Activated CD8-positive, alpha-beta T cell treated with anti-CD3 and anti-CD28 coated beads, Interleukin-2, amount 10 ng/mL, durations not matched to agents 7 days and 5 days (primary cell): ENCODE measurements around the gene AGAP1. TPM values are rescaled to one million over a fixed set of nuclear protein-coding genes. Genes with fewer than 3 reads are reported as not detected.

Experiments
- ATAC-seq: fragments of 150-1000 bp; cut with Tn5 transposase; one replicate; pipeline ENCODE4 v1.10.0; 2021; ENCODE audit warnings: moderate library complexity
- CTCF ChIA-PET: fragments of 350-600 bp; sonication (Branson Sonifier 250); formaldehyde crosslinking; loops from one replicate; lab custom pipeline; 2021; ENCODE audit warnings: antibody characterized with exemption; lab: Charles Lee
- POLR2A ChIA-PET: fragments of 350-600 bp; sonication (Branson Sonifier 250); formaldehyde crosslinking; loops from one replicate; lab custom pipeline; 2021; ENCODE audit warnings: antibody characterized with exemption; lab: Charles Lee
- DNase-seq: peaks from one replicate; pipeline ENCODE4 v3.0.0-alpha.2; 2020
- H3K27ac Mint-ChIP-seq: one replicate; pipeline ENCODE4 v1.8.0; 2021; ENCODE audit warnings: mild to moderate bottlenecking, mixed read lengths
- H3K27me3 Mint-ChIP-seq: one replicate; pipeline ENCODE4 v1.8.0; 2021; ENCODE audit warnings: low read depth, mixed read lengths
- H3K36me3 Mint-ChIP-seq: one replicate; pipeline ENCODE4 v1.8.0; 2021; ENCODE audit warnings: low read depth, mixed read lengths
- H3K4me1 Mint-ChIP-seq: one replicate; pipeline ENCODE4 v1.8.0; 2021; ENCODE audit warnings: low read depth, mixed read lengths
- H3K4me3 Mint-ChIP-seq: one replicate; pipeline ENCODE4 v1.8.0; 2021; ENCODE audit warnings: mild to moderate bottlenecking, mixed read lengths
- H3K9me3 Mint-ChIP-seq: one replicate; pipeline ENCODE4 v1.8.0; 2022; ENCODE audit warnings: mixed read lengths; ENCODE audit not compliant: insufficient read depth
- total RNA-seq, 2 experiments: library from RNA; stranded (reverse); gene quantifications; one replicate each; pipeline ENCODE4 v1.2.3, GENCODE V29; 2021

Gene AGAP1
- total RNA-seq, 2 experiments from 2014 or later = 0.82 to 1.3 TPM

GRCh38 chr2:236122236-236122635 is 628.4 kb downstream of the AGAP1 start:
- CTCF ChIA-PET = no interaction called here
- no peaks in the 10 kb centered on the region for H3K9me3 Mint-ChIP-seq

GRCh38 chr2:236123716-236124115 is 629.9 kb downstream of the AGAP1 start:
- POLR2A ChIA-PET = no interaction called here
- CTCF ChIA-PET = no interaction called here
- no peaks in the 10 kb centered on the region for H3K27me3 Mint-ChIP-seq
- H3K9me3 Mint-ChIP-seq = no peaks in the 10 kb centered on the region
- no peaks in the 10 kb centered on the region for H3K4me1 Mint-ChIP-seq
- no peak overlapping the region for H3K27ac Mint-ChIP-seq
- H3K36me3 Mint-ChIP-seq = no peaks in the 10 kb centered on the region
- no peak overlapping the region for H3K4me3 Mint-ChIP-seq
- DNase-seq (no peak), ATAC-seq (no peak)

More at GRCh38 chr2:236122236-236122635, 628.4 kb downstream of the AGAP1 start:
- no peaks in the 10 kb centered on the region for H3K4me1 Mint-ChIP-seq
- H3K4me3 Mint-ChIP-seq = no peak overlapping the region
- POLR2A ChIA-PET = no interaction called here
- H3K36me3 Mint-ChIP-seq = no peaks in the 10 kb centered on the region
- H3K27me3 Mint-ChIP-seq = peaks cover 3% of the 10 kb centered on the region
- DNase-seq (no peak), ATAC-seq (no peak)
- no peak overlapping the region for H3K27ac Mint-ChIP-seq

- H3K9me3 Mint-ChIP-seq = no peaks in the 10 kb centered on the region
Observed at GRCh38 chr2:236124182-236124893, 630.5 kb downstream of the AGAP1 start.

GRCh38 chr2:236125541-236125940 is 631.7 kb downstream of the AGAP1 start:
- Mint-ChIP-seq H3K27me3 (no peaks in the 10 kb centered on the region), H3K27ac (no peak overlapping the region), H3K4me3 (no peak overlapping the region), H3K4me1 (no peaks in the 10 kb centered on the region), H3K9me3 (no peaks in the 10 kb centered on the region), H3K36me3 (no peaks in the 10 kb centered on the region)
- ATAC-seq (no peak), DNase-seq (no peak)
- ChIA-PET POLR2A (no interaction called here), CTCF (no interaction called here)

More at GRCh38 chr2:236124182-236124893, 630.5 kb downstream of the AGAP1 start:
- DNase-seq = no peak
- Mint-ChIP-seq H3K27ac (no peak overlapping the region), H3K4me3 (no peak overlapping the region), H3K36me3 (no peaks in the 10 kb centered on the region), H3K4me1 (no peaks in the 10 kb centered on the region), H3K27me3 (no peaks in the 10 kb centered on the region)
- no peak for ATAC-seq
- ChIA-PET CTCF (no interaction called here), POLR2A (no interaction called here)

- POLR2A ChIA-PET = no interaction called here
- no peaks in the 10 kb centered on the region for H3K9me3 Mint-ChIP-seq
- H3K4me3 Mint-ChIP-seq = no peak overlapping the region
- DNase-seq (no peak), ATAC-seq (no peak)
- CTCF ChIA-PET = no interaction called here
- no peak overlapping the region for H3K27ac Mint-ChIP-seq
- H3K4me1 Mint-ChIP-seq = no peaks in the 10 kb centered on the region
- H3K36me3 Mint-ChIP-seq = no peaks in the 10 kb centered on the region
- no peaks in the 10 kb centered on the region for H3K27me3 Mint-ChIP-seq
Observed at GRCh38 chr2:236127010-236127409, 633.2 kb downstream of the AGAP1 start.

GRCh38 chr2:236128321-236128720 is 634.5 kb downstream of the AGAP1 start:
- no peaks in the 10 kb centered on the region for H3K9me3 Mint-ChIP-seq
- POLR2A ChIA-PET = no interaction called here
- H3K36me3 Mint-ChIP-seq = no peaks in the 10 kb centered on the region
- no peak overlapping the region for H3K4me3 Mint-ChIP-seq
- no peak for DNase-seq
- no peaks in the 10 kb centered on the region for H3K27me3 Mint-ChIP-seq
- H3K4me1 Mint-ChIP-seq = no peaks in the 10 kb centered on the region
- no peak for ATAC-seq
- CTCF ChIA-PET = no interaction called here
- H3K27ac Mint-ChIP-seq = no peak overlapping the region

GRCh38 chr2:236129935-236130334 is 636.1 kb downstream of the AGAP1 start:
- DNase-seq (no peak), ATAC-seq (no peak)
- no peaks in the 10 kb centered on the region for H3K9me3 Mint-ChIP-seq
- no peak overlapping the region for H3K4me3 Mint-ChIP-seq
- no peaks in the 10 kb centered on the region for H3K36me3 Mint-ChIP-seq
- CTCF ChIA-PET = no interaction called here
- H3K4me1 Mint-ChIP-seq = no peaks in the 10 kb centered on the region
- H3K27ac Mint-ChIP-seq = no peak overlapping the region
- POLR2A ChIA-PET = no interaction called here
- no peaks in the 10 kb centered on the region for H3K27me3 Mint-ChIP-seq

- ATAC-seq (no peak), DNase-seq (no peak)
- ChIA-PET POLR2A (no interaction called here), CTCF (no interaction called here)
- H3K27me3 Mint-ChIP-seq = no peaks in the 10 kb centered on the region
- no peak overlapping the region for H3K4me3 Mint-ChIP-seq
- H3K27ac Mint-ChIP-seq = no peak overlapping the region
- H3K9me3 Mint-ChIP-seq = no peaks in the 10 kb centered on the region
- H3K36me3 Mint-ChIP-seq = no peaks in the 10 kb centered on the region
- H3K4me1 Mint-ChIP-seq = no peaks in the 10 kb centered on the region
Observed at GRCh38 chr2:236130349-236130998, 636.6 kb downstream of the AGAP1 start.

- ATAC-seq (no peak), DNase-seq (no peak)
- Mint-ChIP-seq H3K36me3 (no peaks in the 10 kb centered on the region), H3K9me3 (no peaks in the 10 kb centered on the region), H3K4me3 (no peak overlapping the region), H3K27ac (no peak overlapping the region), H3K27me3 (no peaks in the 10 kb centered on the region), H3K4me1 (no peaks in the 10 kb centered on the region)
- ChIA-PET POLR2A (no interaction called here), CTCF (no interaction called here)
Observed at GRCh38 chr2:236131073-236131692, 637.3 kb downstream of the AGAP1 start.

GRCh38 chr2:236133410-236134012 is 639.7 kb downstream of the AGAP1 start:
- Mint-ChIP-seq H3K4me1 (no peaks in the 10 kb centered on the region), H3K36me3 (no peaks in the 10 kb centered on the region), H3K4me3 (no peak overlapping the region), H3K9me3 (no peaks in the 10 kb centered on the region), H3K27me3 (no peaks in the 10 kb centered on the region), H3K27ac (no peak overlapping the region)
- CTCF ChIA-PET = no interaction called here
- ATAC-seq = no peak
- POLR2A ChIA-PET = no interaction called here
- no peak for DNase-seq

- CTCF ChIA-PET = no interaction called here
Observed at GRCh38 chr2:236136538-236136937, 642.7 kb downstream of the AGAP1 start.

GRCh38 chr2:236137066-236137465 is 643.2 kb downstream of the AGAP1 start:
- POLR2A ChIA-PET = no interaction called here
- no peak for ATAC-seq
- H3K27ac Mint-ChIP-seq = no peak overlapping the region
- no peaks in the 10 kb centered on the region for H3K9me3 Mint-ChIP-seq
- no peak for DNase-seq
- H3K36me3 Mint-ChIP-seq = no peaks in the 10 kb centered on the region
- no peaks in the 10 kb centered on the region for H3K4me1 Mint-ChIP-seq
- CTCF ChIA-PET = no interaction called here
- H3K4me3 Mint-ChIP-seq = no peak overlapping the region
- H3K27me3 Mint-ChIP-seq = no peaks in the 10 kb centered on the region

More at GRCh38 chr2:236136538-236136937, 642.7 kb downstream of the AGAP1 start:
- Mint-ChIP-seq H3K4me3 (no peak overlapping the region), H3K27me3 (no peaks in the 10 kb centered on the region), H3K9me3 (no peaks in the 10 kb centered on the region), H3K4me1 (no peaks in the 10 kb centered on the region), H3K27ac (no peak overlapping the region), H3K36me3 (no peaks in the 10 kb centered on the region)
- DNase-seq (no peak), ATAC-seq (no peak)
- POLR2A ChIA-PET = no interaction called here
